ENCODE data around the gene SLC37A1.

- no peak for TF ChIP-seq GABPA (IDR thresholded peaks at IDR 0.05; ENCODE audit: low read depth)
- TF ChIP-seq, protein P1, sequence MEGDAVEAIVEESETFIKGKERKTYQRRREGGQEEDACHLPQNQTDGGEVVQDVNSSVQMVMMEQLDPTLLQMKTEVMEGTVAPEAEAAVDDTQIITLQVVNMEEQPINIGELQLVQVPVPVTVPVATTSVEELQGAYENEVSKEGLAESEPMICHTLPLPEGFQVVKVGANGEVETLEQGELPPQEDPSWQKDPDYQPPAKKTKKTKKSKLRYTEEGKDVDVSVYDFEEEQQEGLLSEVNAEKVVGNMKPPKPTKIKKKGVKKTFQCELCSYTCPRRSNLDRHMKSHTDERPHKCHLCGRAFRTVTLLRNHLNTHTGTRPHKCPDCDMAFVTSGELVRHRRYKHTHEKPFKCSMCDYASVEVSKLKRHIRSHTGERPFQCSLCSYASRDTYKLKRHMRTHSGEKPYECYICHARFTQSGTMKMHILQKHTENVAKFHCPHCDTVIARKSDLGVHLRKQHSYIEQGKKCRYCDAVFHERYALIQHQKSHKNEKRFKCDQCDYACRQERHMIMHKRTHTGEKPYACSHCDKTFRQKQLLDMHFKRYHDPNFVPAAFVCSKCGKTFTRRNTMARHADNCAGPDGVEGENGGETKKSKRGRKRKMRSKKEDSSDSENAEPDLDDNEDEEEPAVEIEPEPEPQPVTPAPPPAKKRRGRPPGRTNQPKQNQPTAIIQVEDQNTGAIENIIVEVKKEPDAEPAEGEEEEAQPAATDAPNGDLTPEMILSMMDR (IDR thresholded peaks at IDR 0.05; ENCODE audit: insufficient read depth, low read length), result no peak
- TF ChIP-seq REST (IDR thresholded peaks at IDR 0.05; ENCODE audit: insufficient replicate concordance, low read depth), result no peak
- TF ChIP-seq POLR2AphosphoS5 (IDR thresholded peaks at IDR 0.05; ENCODE audit: low read depth), result no peak
Measured at GRCh38 chr21:42584296-42584641, 70.6 kb downstream of the SLC37A1 start.
